B cell (primary cell): ENCODE measurements around the gene SPRY1. TPM values are rescaled to one million over a fixed set of nuclear protein-coding genes. Genes with fewer than 3 reads are reported as not detected.

Experiments
- ATAC-seq: fragments of 200-7000 bp; cut with Tn5 transposase; one replicate; pipeline ENCODE4 v1.10.0; 2021; ENCODE audit warnings: low read depth, mild to moderate bottlenecking, moderate number of reproducible peaks, moderate library complexity
- CTCF ChIA-PET: fragments of 350-600 bp; sonication (Branson Sonifier 250); formaldehyde crosslinking; loops from one replicate; lab custom pipeline; 2021; ENCODE audit warnings: antibody characterized with exemption, inconsistent platforms; lab: Charles Lee
- POLR2A ChIA-PET: fragments of 350-600 bp; sonication (Branson Sonifier 250); formaldehyde crosslinking; loops from one replicate; lab custom pipeline; 2021; ENCODE audit warnings: antibody characterized with exemption; lab: Charles Lee
- DNase-seq: peaks from one replicate; pipeline ENCODE4 v3.0.0; 2013
- H2AFZ ChIP-seq: 2 replicates; pipeline ENCODE4 v1.6.1; 2012; ENCODE audit warnings: mild to moderate bottlenecking, low read depth, low read length; ENCODE audit not compliant: insufficient read depth, poor library complexity, severe bottlenecking
- H3K27ac ChIP-seq, 2 donors: 1 replicate in 1 of 2; 2 replicates in 1 of 2; pipeline ENCODE4 v1.5.1; 2012 to 2013; ENCODE audit warnings: low read length in 2 of 2, mild to moderate bottlenecking in 2 of 2, moderate library complexity in 1 of 2
- H3K27me3 ChIP-seq, 4 experiments: fragments of 200-600 bp in 1 of 4; sonication (generic) in 1 of 4; replicated peaks in 1 of 4; 1 replicate in 2 of 4; 2 replicates in 2 of 4; pipeline versions ENCODE4 v1.6.1 to v1.7.0; 2013 to 2016; ENCODE audit warnings: low read length in 3 of 4, mild to moderate bottlenecking in 2 of 4, mixed read lengths in 1 of 4, moderate library complexity in 1 of 4; ENCODE audit not compliant: insufficient read depth in 4 of 4, control insufficient read depth in 3 of 4; ENCODE audit errors: control extremely low read depth in 1 of 4
- H3K36me3 ChIP-seq, 2 experiments: replicated peaks in 1 of 2; 1 replicate in 1 of 2; 2 replicates in 1 of 2; pipeline versions ENCODE4 v1.6.1 to v1.7.1; 2013; ENCODE audit warnings: low read length in 1 of 2; ENCODE audit not compliant: insufficient read depth in 2 of 2, control insufficient read depth in 1 of 2; ENCODE audit errors: control extremely low read depth in 1 of 2, extremely low read depth in 1 of 2
- H3K4me1 ChIP-seq, 2 donors: fragments of 200-600 bp in 1 of 2; sonication (generic) in 1 of 2; 1 replicate in 1 of 2; 2 replicates in 1 of 2; pipeline versions ENCODE4 v1.5.1 to v1.6.1; 2013 to 2017; ENCODE audit warnings: low read length in 2 of 2; ENCODE audit not compliant: control insufficient read depth in 2 of 2, insufficient read depth in 2 of 2
- H3K4me2 ChIP-seq: replicated peaks from 2 replicates; pipeline ENCODE3; 2012; ENCODE audit warnings: mild to moderate bottlenecking, low read depth, low read length; ENCODE audit not compliant: poor library complexity, severe bottlenecking
- H3K4me3 ChIP-seq, 5 experiments: fragments of 200-600 bp in 1 of 5; sonication (generic) in 1 of 5; 1 replicate in 3 of 5; 2 replicates in 2 of 5; pipeline versions ENCODE4 v1.5.1 to v1.7.0; 2011 to 2016; ENCODE audit warnings: low read length in 4 of 5, mild to moderate bottlenecking in 4 of 5, low read depth in 2 of 5, control low read depth in 1 of 5, moderate library complexity in 1 of 5; ENCODE audit not compliant: insufficient read depth in 1 of 5; ENCODE audit errors: control extremely low read depth in 1 of 5, extremely low read depth in 1 of 5
- H3K79me2 ChIP-seq: fragments of 200-600 bp; sonication (generic); one replicate; pipeline ENCODE4 v1.6.0; 2016; ENCODE audit warnings: low read length; ENCODE audit not compliant: control insufficient read depth, insufficient read depth
- H3K9ac ChIP-seq: fragments of 200-600 bp; sonication (generic); 2 replicates; pipeline ENCODE4 v1.6.1; 2017; ENCODE audit warnings: mild to moderate bottlenecking, low read length, moderate library complexity
- H3K9me3 ChIP-seq, 3 donors: one replicate each; pipeline versions ENCODE4 v1.6.1 to v1.7.1; 2013; ENCODE audit warnings: low read length in 2 of 3; ENCODE audit not compliant: control insufficient read depth in 2 of 3, insufficient read depth in 1 of 3; ENCODE audit errors: control extremely low read depth in 1 of 3
- H4K20me1 ChIP-seq: 2 replicates; pipeline ENCODE4 v1.6.0; 2012; ENCODE audit warnings: mild to moderate bottlenecking, low read length; ENCODE audit not compliant: insufficient read depth, control insufficient read depth, poor library complexity, severe bottlenecking
- H3K27ac Mint-ChIP-seq: one replicate; pipeline ENCODE4 v1.8.0; 2021; ENCODE audit warnings: mixed read lengths
- H3K27me3 Mint-ChIP-seq: one replicate; pipeline ENCODE4 v1.8.0; 2021; ENCODE audit warnings: mixed read lengths
- H3K4me1 Mint-ChIP-seq: one replicate; pipeline ENCODE4 v1.8.0; 2021; ENCODE audit warnings: mixed read lengths
- H3K4me3 Mint-ChIP-seq: one replicate; pipeline ENCODE4 v1.8.0; 2021; ENCODE audit warnings: mixed read lengths
- H3K9me3 Mint-ChIP-seq: one replicate; pipeline ENCODE4 v1.8.0; 2022; ENCODE audit warnings: mixed read lengths; ENCODE audit not compliant: insufficient read depth
- CTCF ChIP-seq: fragments of 200-600 bp; IDR thresholded peaks from one replicate; pipeline ENCODE4 v1.8.0; 2022; ENCODE audit warnings: antibody characterized with exemption, mild to moderate bottlenecking
- EZH2 ChIP-seq: IDR thresholded peaks from 2 replicates; pipeline ENCODE4 v1.6.1; 2012; ENCODE audit warnings: borderline replicate concordance, low read depth, mild to moderate bottlenecking, moderate library complexity, low read length; ENCODE audit not compliant: insufficient read depth, poor library complexity, severe bottlenecking
- WGBS: methylation state at CpG from one replicate; pipeline ENCODE4 v1.1.5; 2013; ENCODE audit warnings: missing lambda C conversion rate; ENCODE audit not compliant: insufficient coverage; 5-methylcytosine and 5-hydroxymethylcytosine counted together
- intact Hi-C: fragments of 100-400 bp; cut with micrococcal nuclease; formaldehyde crosslinking; loops from one replicate; pipeline ENCODE4 v1.10.0; 2022
- polyA plus RNA-seq: library from polyadenylated mRNA; depleted of rRNA; stranded (reverse); fragments of >200 nt; gene quantifications from 2 replicates; pipeline ENCODE4 v1.2.3, GENCODE V29; 2012
- total RNA-seq, 2 donors: library from RNA; stranded (reverse); fragments of 120-200 nt in 1 of 2; gene quantifications; 1 replicate in 1 of 2; 2 replicates in 1 of 2; pipeline versions ENCODE4 v1.2.3 to v1.2.4, GENCODE V29; 2013 to 2022

The SPRY1 gene
- total and polyA plus RNA-seq, 2 donors (not counting 1 experiment from before 2014, with no cell fraction given), result 4.7 to 6.9 TPM

GRCh38 chr4:123421227-123421936 lies 24.8 kb downstream of the SPRY1 start:
- Mint-ChIP-seq H3K4me3 (no peak overlapping the region), H3K27me3 (peaks cover 3% of the 10 kb centered on the region), H3K4me1 (peaks cover 29% of the 10 kb centered on the region), H3K27ac (no peak overlapping the region), H3K9me3 (peaks cover 4% of the 10 kb centered on the region)
- Histone ChIP-seq H3K36me3 (no peaks in the 10 kb centered on the region), H4K20me1 (no peaks in the 10 kb centered on the region), H3K79me2 (no peaks in the 10 kb centered on the region), H3K9me3 (peaks cover 0 to 3% (median 0%) of the 10 kb centered on the region in 3 donors), H3K4me1 (peaks cover 17 to 32% of the 10 kb centered on the region in 2 donors), H2AFZ (no peak overlapping the region), H3K9ac (no peak overlapping the region), H3K4me3 (no peak overlapping the region), H3K4me2 (peak overlapping the region; percentile 53), H3K27ac (no peak overlapping the region), H3K27me3 (no peaks in the 10 kb centered on the region)
- intact Hi-C loops, result no loop called here
- ChIA-PET POLR2A (no interaction called here), CTCF (interaction anchor here (0.6 kb wide), 2 partner anchors 11 to 96 kb away, joined by 3 read pairs; no protein-coding TSS in a partner anchor)
- TF ChIP-seq CTCF, result no peak
- no peak for TF ChIP-seq EZH2
- WGBS, result 63% methylated on average over 1 of the region's 6 CpGs
- ATAC-seq (no peak), DNase-seq (no peak)
